Caco-2 (cell line): ENCODE measurements around the gene FUCA1. TPM values are rescaled to one million over a fixed set of nuclear protein-coding genes. Genes with fewer than 3 reads are reported as not detected.

Experiments
- BruUV-seq: library from RNA; stranded (reverse); fragments of 400-500 nt; replicated peaks from 2 replicates; lab custom pipeline; 2021; lab: Mats Ljungman, UMichigan
- CTCF ChIA-PET: fragments of 300-600 bp; sonication (Branson Sonifier 250); formaldehyde crosslinking; loops from one replicate; lab custom pipeline; 2022; ENCODE audit warnings: antibody characterized with exemption; lab: Charles Lee
- POLR2A ChIA-PET: fragments of 300-600 bp; sonication (Branson Sonifier 250); formaldehyde crosslinking; loops from one replicate; lab custom pipeline; 2022; ENCODE audit warnings: antibody characterized with exemption; lab: Charles Lee
- DNase-seq, 2 experiments: peaks; one replicate each; pipeline versions ENCODE4 v3.0.0 to v3.0.0-alpha.2; 2020 to 2022
- H3K27me3 ChIP-seq: replicated peaks from 2 replicates; pipeline ENCODE4 v1.6.0; 2011; ENCODE audit warnings: low read length; ENCODE audit not compliant: control insufficient read depth, insufficient read depth
- H3K36me3 ChIP-seq: 2 replicates; pipeline ENCODE4 v1.5.1; 2011; ENCODE audit warnings: low read length; ENCODE audit not compliant: control insufficient read depth, insufficient read depth
- H3K4me1 ChIP-seq: fragments of 250-450 bp; sonication (Bioruptor Pico); 2 replicates; pipeline ENCODE4 v1.5.1; 2020; ENCODE audit warnings: mild to moderate bottlenecking
- H3K4me3 ChIP-seq: 2 replicates; pipeline ENCODE4 v1.5.1; 2011; ENCODE audit warnings: low read depth, mild to moderate bottlenecking, control low read depth, low read length
- H3K9me3 ChIP-seq: fragments of 250-450 bp; sonication (Bioruptor Pico); 2 replicates; pipeline ENCODE4 v1.5.1; 2020; ENCODE audit warnings: mild to moderate bottlenecking, moderate library complexity
- H3K27ac Mint-ChIP-seq: one replicate; pipeline ENCODE4 v1.8.0; 2022; ENCODE audit warnings: mixed read lengths; ENCODE audit not compliant: unreplicated experiment
- H3K27me3 Mint-ChIP-seq: one replicate; pipeline ENCODE4 v1.8.0; 2022; ENCODE audit warnings: mixed read lengths; ENCODE audit not compliant: insufficient read depth, unreplicated experiment
- H3K36me3 Mint-ChIP-seq: one replicate; pipeline ENCODE4 v1.8.0; 2022; ENCODE audit warnings: mild to moderate bottlenecking, mixed read lengths; ENCODE audit not compliant: insufficient read depth, unreplicated experiment
- H3K4me1 Mint-ChIP-seq: one replicate; pipeline ENCODE4 v1.8.0; 2022; ENCODE audit warnings: low read depth, mixed read lengths; ENCODE audit not compliant: unreplicated experiment
- H3K4me3 Mint-ChIP-seq: one replicate; pipeline ENCODE4 v1.8.0; 2022; ENCODE audit warnings: mild to moderate bottlenecking, moderate library complexity, mixed read lengths; ENCODE audit not compliant: unreplicated experiment
- H3K9me3 Mint-ChIP-seq: one replicate; pipeline ENCODE4 v1.8.0; 2022; ENCODE audit warnings: mixed read lengths; ENCODE audit not compliant: unreplicated experiment
- intact Hi-C: fragments of 100-400 bp; cut with micrococcal nuclease; formaldehyde crosslinking; loops from one replicate; pipeline ENCODE4 v1.10.0; 2022; ENCODE audit not compliant: unreplicated experiment
- total RNA-seq: library from RNA; stranded (reverse); gene quantifications from 2 replicates; pipeline ENCODE4 v1.2.3, GENCODE V29; 2022
- TF ChIP-seq, protein P1 (sequence below), 2 experiments: fragments of 200-600 bp in 1 of 2; IDR thresholded peaks; 1 replicate in 1 of 2; 2 replicates in 1 of 2; pipeline versions ENCODE4 v1.5.1 to v1.8.0; 2011 to 2022; ENCODE audit warnings: antibody characterized with exemption in 1 of 2, control low read depth in 1 of 2, inconsistent platforms in 1 of 2, low read depth in 1 of 2, low read length in 1 of 2, mild to moderate bottlenecking in 1 of 2, moderate library complexity in 1 of 2; ENCODE audit not compliant: insufficient read depth in 1 of 2, severe bottlenecking in 1 of 2, unreplicated experiment in 1 of 2

FUCA1 gene
- total RNA-seq, 1 experiment from 2014 or later = 25.5 TPM

GRCh38 chr1:23797478-23798448 is 70.3 kb downstream of the FUCA1 start:
- Mint-ChIP-seq H3K27me3 (no peaks in the 10 kb centered on the region), H3K4me1 (no peaks in the 10 kb centered on the region), H3K4me3 (no peak overlapping the region), H3K36me3 (peaks cover 59% of the 10 kb centered on the region), H3K9me3 (no peaks in the 10 kb centered on the region), H3K27ac (no peak overlapping the region)
- DNase-seq = no peak
- ChIA-PET POLR2A (no interaction called here), CTCF (no interaction called here)
- Histone ChIP-seq H3K27me3 (no peaks in the 10 kb centered on the region), H3K4me3 (no peak overlapping the region), H3K4me1 (peaks cover 7% of the 10 kb centered on the region; the same call in 1 of the 2 replicates), H3K36me3 (no peaks in the 10 kb centered on the region; the same call in none of the 2 replicates), H3K9me3 (no peaks in the 10 kb centered on the region)
- TF ChIP-seq, protein P1, sequence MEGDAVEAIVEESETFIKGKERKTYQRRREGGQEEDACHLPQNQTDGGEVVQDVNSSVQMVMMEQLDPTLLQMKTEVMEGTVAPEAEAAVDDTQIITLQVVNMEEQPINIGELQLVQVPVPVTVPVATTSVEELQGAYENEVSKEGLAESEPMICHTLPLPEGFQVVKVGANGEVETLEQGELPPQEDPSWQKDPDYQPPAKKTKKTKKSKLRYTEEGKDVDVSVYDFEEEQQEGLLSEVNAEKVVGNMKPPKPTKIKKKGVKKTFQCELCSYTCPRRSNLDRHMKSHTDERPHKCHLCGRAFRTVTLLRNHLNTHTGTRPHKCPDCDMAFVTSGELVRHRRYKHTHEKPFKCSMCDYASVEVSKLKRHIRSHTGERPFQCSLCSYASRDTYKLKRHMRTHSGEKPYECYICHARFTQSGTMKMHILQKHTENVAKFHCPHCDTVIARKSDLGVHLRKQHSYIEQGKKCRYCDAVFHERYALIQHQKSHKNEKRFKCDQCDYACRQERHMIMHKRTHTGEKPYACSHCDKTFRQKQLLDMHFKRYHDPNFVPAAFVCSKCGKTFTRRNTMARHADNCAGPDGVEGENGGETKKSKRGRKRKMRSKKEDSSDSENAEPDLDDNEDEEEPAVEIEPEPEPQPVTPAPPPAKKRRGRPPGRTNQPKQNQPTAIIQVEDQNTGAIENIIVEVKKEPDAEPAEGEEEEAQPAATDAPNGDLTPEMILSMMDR (IDR thresholded peaks at IDR 0.05; ENCODE audit: insufficient read depth in 1 of 2, low read depth in 1 of 2, low read length in 1 of 2, severe bottlenecking in 1 of 2, unreplicated experiment in 1 of 2) = no peak
- BruUV-seq = no TSS peak
- intact Hi-C loops = no loop called here

- Histone ChIP-seq H3K27me3 (no peaks in the 10 kb centered on the region), H3K36me3 (no peaks in the 10 kb centered on the region; the same call in none of the 2 replicates), H3K4me3 (no peak overlapping the region), H3K9me3 (no peaks in the 10 kb centered on the region), H3K4me1 (peaks cover 7% of the 10 kb centered on the region; the same call in 1 of the 2 replicates)
- intact Hi-C loops = no loop called here
- no peaks in the 10 kb centered on the region for H3K27me3 Mint-ChIP-seq
- ChIA-PET POLR2A (no interaction called here), CTCF (interaction anchor here (0.7 kb wide), 1 partner anchor 13 kb away, joined by 3 read pairs; no protein-coding TSS in a partner anchor)
- peaks cover 68% of the 10 kb centered on the region for H3K36me3 Mint-ChIP-seq
- no TSS peak for BruUV-seq
- no peaks in the 10 kb centered on the region for H3K4me1 Mint-ChIP-seq
- TF ChIP-seq, protein P1 (IDR thresholded peaks at IDR 0.05; ENCODE audit: insufficient read depth in 1 of 2, low read depth in 1 of 2, low read length in 1 of 2, severe bottlenecking in 1 of 2, unreplicated experiment in 1 of 2) = peak in 1 of 2 experiments; percentile 5
- DNase-seq = no peak
- no peak overlapping the region for H3K4me3 Mint-ChIP-seq
- peak overlapping the region; percentile 50 for H3K27ac Mint-ChIP-seq
- no peaks in the 10 kb centered on the region for H3K9me3 Mint-ChIP-seq
These were observed 71.4 kb downstream of the FUCA1 start for GRCh38 chr1:23796466-23797271.
